Loucy (cell line): ENCODE results near the gene EXTL2.

Source experiments
- H2AFZ ChIP-seq: fragments of 200-600 bp; sonication (generic); 2 replicates; pipeline ENCODE4 v1.6.0; 2016; ENCODE audit warnings: antibody characterized with exemption, mild to moderate bottlenecking, low read length, moderate library complexity
- H3F3A ChIP-seq: fragments of 200-600 bp; 2 replicates; pipeline ENCODE4 v1.6.0; 2016; ENCODE audit warnings: antibody characterized with exemption, low read depth, mild to moderate bottlenecking
- H3K27me3 ChIP-seq: fragments of 200-600 bp; sonication (generic); 2 replicates; pipeline ENCODE4 v1.6.1; 2014; ENCODE audit warnings: low read length, mild to moderate bottlenecking; ENCODE audit not compliant: insufficient read depth, poor library complexity, severe bottlenecking
- H3K36me3 ChIP-seq: fragments of 200-600 bp; sonication (generic); 2 replicates; pipeline ENCODE4 v1.6.1; 2016; ENCODE audit warnings: low read length; ENCODE audit not compliant: insufficient read depth
- H3K4me1 ChIP-seq: fragments of 200-600 bp; sonication (generic); 2 replicates; pipeline ENCODE4 v1.5.1; 2014; ENCODE audit warnings: low read length, mild to moderate bottlenecking; ENCODE audit not compliant: insufficient read depth, poor library complexity, severe bottlenecking
- H3K4me2 ChIP-seq: fragments of 200-600 bp; sonication (generic); 2 replicates; pipeline ENCODE4 v1.6.0; 2014; ENCODE audit warnings: antibody characterized with exemption, low read length, low read depth, mild to moderate bottlenecking; ENCODE audit not compliant: poor library complexity, severe bottlenecking
- H3K4me3 ChIP-seq: fragments of 200-600 bp; sonication (generic); 2 replicates; pipeline ENCODE4 v1.5.1; 2014; ENCODE audit warnings: low read length, mild to moderate bottlenecking, mixed read lengths; ENCODE audit not compliant: poor library complexity, severe bottlenecking
- H3K79me2 ChIP-seq: fragments of 200-600 bp; sonication (generic); 2 replicates; pipeline ENCODE4 v1.6.1; 2014; ENCODE audit warnings: low read length; ENCODE audit not compliant: insufficient read depth
- H3K9ac ChIP-seq: fragments of 200-600 bp; sonication (generic); 2 replicates; pipeline ENCODE4 v1.6.0; 2014; ENCODE audit warnings: mild to moderate bottlenecking, low read depth, low read length, moderate library complexity; ENCODE audit not compliant: poor library complexity, severe bottlenecking
- H3K9me2 ChIP-seq: fragments of 200-600 bp; sonication (generic); replicated peaks from 2 replicates; pipeline ENCODE4 v1.6.1; 2016; ENCODE audit warnings: low read depth, low read length, mixed read lengths
- H3K9me3 ChIP-seq: fragments of 200-600 bp; sonication (generic); 2 replicates; pipeline ENCODE4 v1.6.1; 2014; ENCODE audit warnings: mild to moderate bottlenecking, antibody characterized with exemption, low read length, low read depth; ENCODE audit not compliant: insufficient read depth
- H4K20me1 ChIP-seq: fragments of 200-600 bp; sonication (generic); 2 replicates; pipeline ENCODE4 v1.6.0; 2014; ENCODE audit warnings: antibody characterized with exemption, low read length, mild to moderate bottlenecking; ENCODE audit not compliant: insufficient read depth, poor library complexity, severe bottlenecking
- CTCF ChIP-seq: fragments of 200-600 bp; sonication (generic); conservative IDR thresholded peaks from 2 replicates; pipeline ENCODE4 v1.5.1; 2014; ENCODE audit warnings: mild to moderate bottlenecking, antibody characterized with exemption, low read length
- EZH2phosphoT487 ChIP-seq: fragments of 200-600 bp; IDR thresholded peaks from 2 replicates; pipeline ENCODE4 v1.6.1; 2018; ENCODE audit warnings: antibody characterized with exemption, mild to moderate bottlenecking, moderate library complexity, borderline replicate concordance

Gene EXTL2

DNA sequence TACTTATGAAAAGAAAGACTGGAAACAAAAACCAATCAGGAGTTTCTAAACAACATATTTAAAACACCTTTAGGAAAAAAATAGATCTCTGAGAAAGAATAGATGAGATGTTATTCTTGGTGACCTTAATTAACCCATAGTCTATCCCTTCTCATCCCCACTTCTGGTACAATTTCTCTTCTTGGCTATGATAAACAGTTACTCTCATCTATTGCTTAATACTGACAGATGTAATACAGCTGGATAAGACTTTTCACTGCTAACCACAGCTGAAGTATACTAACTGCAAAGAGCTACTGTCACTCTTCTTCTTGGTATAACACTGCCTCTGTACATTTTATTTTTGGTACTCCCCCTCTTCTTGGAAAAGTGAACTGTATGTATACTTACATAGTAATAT lies 15.2 kb downstream of the EXTL2 start:
- Histone ChIP-seq H3K79me2 (no peaks in the 10 kb centered on the region), H3K4me3 (no peak overlapping the region), H3K27me3 (no peaks in the 10 kb centered on the region), H2AFZ (no peak overlapping the region), H4K20me1 (no peaks in the 10 kb centered on the region), H3K9me3 (no peaks in the 10 kb centered on the region), H3K9ac (no peak overlapping the region), H3K9me2 (no peaks in the 10 kb centered on the region), H3K4me2 (no peak overlapping the region), H3K36me3 (no peaks in the 10 kb centered on the region), H3F3A (no peaks in the 10 kb centered on the region), H3K4me1 (no peaks in the 10 kb centered on the region)
- TF ChIP-seq EZH2phosphoT487 (no peak), CTCF (no peak)

DNA sequence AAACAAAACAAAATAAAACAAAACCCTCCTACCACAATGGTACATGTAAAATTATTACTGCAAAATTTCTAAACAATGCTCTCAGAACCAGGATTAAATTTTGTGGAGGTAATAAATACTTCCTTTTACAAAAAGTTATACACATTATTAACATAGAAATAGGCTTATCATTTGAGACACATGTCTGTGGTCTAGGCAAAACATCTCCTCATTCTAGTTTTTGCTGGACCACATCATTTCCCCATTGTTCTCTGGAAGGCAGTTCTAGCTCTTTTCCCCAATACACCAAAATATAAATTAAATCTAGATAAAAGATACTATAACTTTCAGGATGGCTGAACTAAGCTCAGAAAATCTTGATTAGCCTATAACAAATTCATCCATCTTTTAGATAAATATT lies 18.4 kb downstream of the EXTL2 start:
- H3K9ac ChIP-seq, result no peak overlapping the region
- no peak overlapping the region for H3K4me2 ChIP-seq
- H2AFZ ChIP-seq, result no peak overlapping the region
- H4K20me1 ChIP-seq, result no peaks in the 10 kb centered on the region
- H3K79me2 ChIP-seq, result no peaks in the 10 kb centered on the region
- H3F3A ChIP-seq, result no peaks in the 10 kb centered on the region
- H3K9me2 ChIP-seq, result no peaks in the 10 kb centered on the region
- H3K27me3 ChIP-seq, result no peaks in the 10 kb centered on the region
- no peaks in the 10 kb centered on the region for H3K9me3 ChIP-seq
- H3K4me3 ChIP-seq, result no peak overlapping the region
- TF ChIP-seq EZH2phosphoT487, result no peak
- TF ChIP-seq CTCF, result no peak
- no peaks in the 10 kb centered on the region for H3K36me3 ChIP-seq
- H3K4me1 ChIP-seq, result peaks cover 2% of the 10 kb centered on the region

DNA sequence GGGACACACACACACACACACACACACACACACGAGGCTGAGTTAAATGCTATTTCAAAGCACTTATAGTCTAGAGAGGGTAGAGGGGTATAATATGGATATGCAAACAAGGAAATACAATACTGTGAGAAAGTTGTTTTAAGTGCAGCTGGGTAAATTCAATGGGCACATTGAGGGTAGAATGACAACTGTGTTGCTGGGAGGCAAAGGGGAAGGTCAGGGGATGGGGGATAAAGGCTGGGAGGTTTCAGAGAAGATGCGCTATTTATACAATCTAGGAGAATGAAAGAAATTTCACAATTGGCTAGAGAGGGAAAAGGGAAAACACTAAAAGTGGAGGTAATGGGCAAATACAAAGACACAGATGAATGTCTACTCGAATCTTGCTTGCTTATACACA lies 19.4 kb downstream of the EXTL2 start:
- H3F3A ChIP-seq, result no peaks in the 10 kb centered on the region
- H4K20me1 ChIP-seq, result no peaks in the 10 kb centered on the region
- H3K9me2 ChIP-seq, result no peaks in the 10 kb centered on the region
- no peaks in the 10 kb centered on the region for H3K36me3 ChIP-seq
- no peaks in the 10 kb centered on the region for H3K9me3 ChIP-seq
- H3K27me3 ChIP-seq, result no peaks in the 10 kb centered on the region
- H3K4me3 ChIP-seq, result no peak overlapping the region
- TF ChIP-seq CTCF, result no peak
- TF ChIP-seq EZH2phosphoT487, result no peak
- no peaks in the 10 kb centered on the region for H3K79me2 ChIP-seq
- no peak overlapping the region for H3K9ac ChIP-seq
- H2AFZ ChIP-seq, result no peak overlapping the region
- H3K4me1 ChIP-seq, result peaks cover 10% of the 10 kb centered on the region
- H3K4me2 ChIP-seq, result no peak overlapping the region
